ENCODE results near the gene TUBGCP4.

TUBGCP4 gene, protein sequence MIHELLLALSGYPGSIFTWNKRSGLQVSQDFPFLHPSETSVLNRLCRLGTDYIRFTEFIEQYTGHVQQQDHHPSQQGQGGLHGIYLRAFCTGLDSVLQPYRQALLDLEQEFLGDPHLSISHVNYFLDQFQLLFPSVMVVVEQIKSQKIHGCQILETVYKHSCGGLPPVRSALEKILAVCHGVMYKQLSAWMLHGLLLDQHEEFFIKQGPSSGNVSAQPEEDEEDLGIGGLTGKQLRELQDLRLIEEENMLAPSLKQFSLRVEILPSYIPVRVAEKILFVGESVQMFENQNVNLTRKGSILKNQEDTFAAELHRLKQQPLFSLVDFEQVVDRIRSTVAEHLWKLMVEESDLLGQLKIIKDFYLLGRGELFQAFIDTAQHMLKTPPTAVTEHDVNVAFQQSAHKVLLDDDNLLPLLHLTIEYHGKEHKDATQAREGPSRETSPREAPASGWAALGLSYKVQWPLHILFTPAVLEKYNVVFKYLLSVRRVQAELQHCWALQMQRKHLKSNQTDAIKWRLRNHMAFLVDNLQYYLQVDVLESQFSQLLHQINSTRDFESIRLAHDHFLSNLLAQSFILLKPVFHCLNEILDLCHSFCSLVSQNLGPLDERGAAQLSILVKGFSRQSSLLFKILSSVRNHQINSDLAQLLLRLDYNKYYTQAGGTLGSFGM

DNA sequence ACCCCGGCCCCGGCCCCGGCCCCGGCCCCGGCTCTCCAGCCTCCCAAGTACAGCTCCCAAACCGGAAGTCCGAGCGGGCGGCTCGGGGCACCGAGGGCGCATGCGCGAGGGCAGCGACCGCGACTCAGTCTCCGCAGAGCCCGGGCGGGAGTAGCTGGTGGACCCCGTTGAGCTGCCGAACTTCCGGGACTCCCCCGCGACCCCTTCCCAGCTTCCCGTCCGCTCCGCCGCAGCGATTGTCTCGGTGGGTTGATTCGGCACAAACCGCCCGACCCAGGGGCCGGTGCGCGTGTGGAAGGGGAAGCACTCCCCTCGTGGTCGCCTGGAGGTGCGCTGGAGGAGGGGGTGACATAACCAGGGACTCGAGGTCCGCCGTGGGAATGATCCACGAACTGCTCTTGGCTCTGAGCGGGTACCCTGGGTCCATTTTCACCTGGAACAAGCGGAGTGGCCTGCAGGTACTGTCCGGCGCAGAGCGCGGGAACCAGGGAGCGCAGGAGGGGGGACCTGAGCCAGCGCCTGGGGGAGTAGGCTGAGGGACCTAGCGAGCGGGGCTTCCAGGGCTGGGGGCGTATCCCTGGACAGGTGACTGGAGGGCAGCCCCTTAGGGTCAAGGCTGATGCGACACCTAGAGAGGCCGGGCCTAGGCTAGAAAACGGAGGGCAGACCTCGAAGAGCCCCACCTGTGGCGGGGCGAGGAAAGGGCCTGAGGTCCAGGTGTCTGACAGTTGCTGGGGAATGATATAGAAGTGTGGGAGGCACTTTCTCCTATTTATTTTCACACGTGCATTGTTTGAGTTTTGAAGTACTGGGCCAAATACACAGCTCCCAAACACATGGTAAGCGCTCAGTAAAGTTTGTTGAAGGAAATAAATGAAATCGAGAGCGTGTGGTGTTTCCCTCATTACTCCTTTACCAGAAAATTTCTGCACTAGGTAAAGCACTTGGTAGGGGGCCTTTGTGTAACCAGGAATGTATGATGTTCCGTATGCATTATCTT is at the start of gene TUBGCP4, which contains the start of gene ZSCAN29:
Gene TUBGCP4, plus strand, starts transcription at position 127 of the 1,000 bp plus-strand sequence. Its CDS starts 254 bp downstream, at position 381.
Gene ZSCAN29, minus strand, starts transcription at position 69 of the 1,000 bp plus-strand sequence. CDS start 1,130 bp downstream, outside the sequence.
- H3K9ac ChIP-seq (ENCODE audit: low read depth, low read length) = peak within 1 kb of the TSS; percentile 94
- H3K4me3 ChIP-seq (ENCODE audit: low read depth, low read length) = peak within 1 kb of the TSS; percentile 99
- no peaks in the 10 kb centered on the region for H3K9me3 ChIP-seq (ENCODE audit: control insufficient read depth, insufficient read depth, low read length)
- peaks cover 6% of the 10 kb centered on the region for H3K36me3 ChIP-seq (ENCODE audit: control insufficient read depth, insufficient read depth, low read length)
- no peaks in the 10 kb centered on the region for H3K27me3 ChIP-seq (ENCODE audit: control insufficient read depth, insufficient read depth, low read length)
- peaks cover 4% of the 10 kb centered on the region for H3K4me1 ChIP-seq (ENCODE audit: control insufficient read depth, insufficient read depth, low read length)

DNA sequence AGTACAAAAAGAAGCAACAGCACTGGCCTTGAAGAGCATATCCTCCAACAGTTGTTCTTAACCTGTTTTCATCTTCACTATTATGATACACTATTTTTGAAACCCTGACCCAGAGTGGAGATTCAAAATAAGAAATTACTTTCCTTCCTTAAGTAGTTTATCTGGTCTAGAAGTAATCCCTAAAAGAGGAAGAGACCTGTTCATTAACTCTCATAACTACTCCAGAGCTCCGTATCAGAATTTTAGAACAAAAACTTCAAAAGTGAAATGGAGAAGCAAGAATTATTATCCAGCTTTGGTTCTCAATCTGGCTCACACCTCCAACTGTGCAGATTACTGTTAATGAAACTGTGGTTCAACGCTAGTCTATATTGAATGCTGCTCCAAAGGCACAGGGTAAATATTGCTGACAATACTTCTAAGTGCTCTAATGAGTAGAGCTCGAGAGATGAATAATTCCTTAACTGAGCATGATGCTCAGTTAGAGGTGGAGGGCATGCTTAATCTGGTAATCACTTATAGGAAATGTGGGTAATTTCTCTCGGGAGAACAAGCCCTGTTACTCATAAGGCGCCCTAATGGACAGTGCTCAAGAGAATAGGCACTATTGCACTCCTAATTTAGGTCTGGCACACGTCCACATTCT is 45.7 kb upstream of the TUBGCP4 start:
- no peak overlapping the region for H3K9ac ChIP-seq (ENCODE audit: low read depth, low read length)
- H3K9me3 ChIP-seq (ENCODE audit: control insufficient read depth, insufficient read depth, low read length) = no peaks in the 10 kb centered on the region
- H3K27me3 ChIP-seq (ENCODE audit: control insufficient read depth, insufficient read depth, low read length) = peaks cover 4% of the 10 kb centered on the region
- no peaks in the 10 kb centered on the region for H3K4me1 ChIP-seq (ENCODE audit: control insufficient read depth, insufficient read depth, low read length)
- H3K4me3 ChIP-seq (ENCODE audit: low read depth, low read length) = no peak overlapping the region
- H3K36me3 ChIP-seq (ENCODE audit: control insufficient read depth, insufficient read depth, low read length) = no peaks in the 10 kb centered on the region

DNA sequence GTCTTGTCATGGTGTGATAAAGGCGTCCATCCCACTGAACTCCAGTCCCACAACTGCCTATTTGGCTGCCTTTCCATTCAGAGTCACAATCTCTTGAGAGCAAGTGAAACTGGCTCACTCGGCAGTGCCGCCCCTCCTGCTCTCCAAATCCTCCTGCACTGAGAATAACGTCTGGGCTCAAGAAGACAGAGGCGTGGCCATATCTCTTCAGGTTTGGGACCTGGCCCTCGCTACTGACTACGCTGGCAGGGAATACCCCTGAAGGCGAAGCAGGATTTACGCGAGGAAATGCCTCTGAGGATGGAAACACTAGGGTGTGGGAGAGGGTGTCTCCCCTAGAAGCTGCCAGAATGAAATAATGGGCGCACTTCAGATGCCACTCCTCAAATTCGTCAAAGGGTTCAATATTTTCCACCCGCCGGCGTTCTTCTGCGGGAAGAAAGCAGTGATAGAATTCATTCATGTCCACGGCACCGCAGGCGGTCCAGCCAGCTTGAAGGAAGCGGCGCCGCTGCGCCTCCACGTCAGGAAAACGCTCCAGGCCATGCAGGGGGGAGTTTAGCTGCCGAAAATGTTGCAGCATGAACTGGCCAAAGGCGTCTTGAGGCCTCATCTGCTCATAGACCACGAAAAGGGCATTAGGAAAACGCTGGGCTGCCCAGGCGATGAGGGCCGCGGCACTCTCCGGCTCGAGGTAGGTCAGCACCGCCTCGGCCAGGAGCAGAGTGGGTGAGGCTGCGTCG is 41.5 kb upstream of the TUBGCP4 start:
- Histone ChIP-seq H3K9ac (ENCODE audit: low read depth, low read length) (peak overlapping the region; percentile 95), H3K27me3 (ENCODE audit: control insufficient read depth, insufficient read depth, low read length) (peaks cover 4% of the 10 kb centered on the region), H3K9me3 (ENCODE audit: control insufficient read depth, insufficient read depth, low read length) (no peaks in the 10 kb centered on the region), H3K4me1 (ENCODE audit: control insufficient read depth, insufficient read depth, low read length) (peaks cover 3% of the 10 kb centered on the region), H3K4me3 (ENCODE audit: low read depth, low read length) (peak overlapping the region; percentile 88), H3K36me3 (ENCODE audit: control insufficient read depth, insufficient read depth, low read length) (no peaks in the 10 kb centered on the region)

DNA sequence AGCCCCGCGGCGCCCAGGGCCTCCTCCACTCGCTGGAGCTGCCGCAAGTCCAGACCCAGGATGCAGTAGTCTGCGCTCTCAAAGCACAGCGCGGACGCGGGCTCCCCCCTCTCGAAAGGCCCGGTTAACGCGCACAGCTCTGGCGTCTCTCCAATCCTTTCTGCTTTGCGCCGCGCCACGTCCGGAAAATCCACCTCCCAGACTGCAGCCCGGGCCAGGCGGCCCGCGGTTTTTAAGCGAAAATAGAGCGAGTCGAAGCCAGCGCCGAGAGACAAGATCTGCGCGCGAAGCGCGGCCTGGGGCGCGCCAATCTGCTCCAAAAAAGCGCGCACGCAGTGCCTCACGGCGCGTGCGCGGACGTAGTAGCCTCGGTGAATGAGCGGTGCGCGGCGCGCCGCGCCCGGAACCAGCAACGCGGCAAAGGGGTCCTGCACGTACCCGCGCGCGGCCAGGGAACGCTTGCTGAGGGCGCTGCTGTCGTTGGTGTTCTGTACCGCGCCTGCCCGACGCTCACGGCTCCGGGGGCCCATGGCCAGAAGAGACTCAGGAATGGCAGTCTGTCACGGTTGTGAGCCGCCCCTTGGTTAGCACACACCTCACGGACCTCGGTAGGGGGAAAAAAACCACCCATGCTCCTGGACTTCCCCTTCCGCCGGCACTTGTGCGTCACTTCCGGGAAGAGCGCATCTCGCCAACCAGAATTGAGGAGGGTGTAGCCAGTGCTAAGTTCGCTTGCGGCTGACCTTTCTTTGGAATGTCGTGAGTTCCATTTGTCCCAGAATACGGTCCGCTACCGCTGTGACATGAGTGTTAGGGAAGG is 40.7 kb upstream of the TUBGCP4 start, which contains the start of gene LCMT2:
Gene LCMT2, minus strand, starts transcription at position 614 of the 820 bp plus-strand sequence. Its CDS starts 84 bp downstream, at position 530.
- H3K4me3 ChIP-seq (ENCODE audit: low read depth, low read length) = peak within 1 kb of the TSS; percentile 88
- H3K4me1 ChIP-seq (ENCODE audit: control insufficient read depth, insufficient read depth, low read length) = peaks cover 3% of the 10 kb centered on the region
- H3K9me3 ChIP-seq (ENCODE audit: control insufficient read depth, insufficient read depth, low read length) = no peaks in the 10 kb centered on the region
- peaks cover 4% of the 10 kb centered on the region for H3K27me3 ChIP-seq (ENCODE audit: control insufficient read depth, insufficient read depth, low read length)
- H3K9ac ChIP-seq (ENCODE audit: low read depth, low read length) = peak within 1 kb of the TSS; percentile 95
- no peaks in the 10 kb centered on the region for H3K36me3 ChIP-seq (ENCODE audit: control insufficient read depth, insufficient read depth, low read length)

DNA sequence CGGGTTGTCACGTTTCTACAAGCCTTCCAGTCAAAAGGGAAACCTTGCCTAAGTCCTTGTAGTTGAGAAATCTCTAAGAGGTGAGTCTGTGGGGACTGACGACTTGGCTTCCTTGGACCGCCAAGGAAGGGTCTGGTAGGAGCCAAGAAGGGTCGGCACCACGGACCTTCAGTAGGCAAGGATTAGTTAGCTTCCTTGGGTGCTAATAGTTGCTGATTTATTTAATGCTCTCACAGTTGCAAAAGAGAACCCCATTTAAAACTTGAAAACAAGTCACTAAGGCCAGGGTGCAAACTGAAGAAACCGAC is 40.2 kb upstream of the TUBGCP4 start:
- Histone ChIP-seq H3K4me3 (ENCODE audit: low read depth, low read length) (peak overlapping the region; percentile 88), H3K27me3 (ENCODE audit: control insufficient read depth, insufficient read depth, low read length) (peaks cover under 1% of the 10 kb centered on the region), H3K4me1 (ENCODE audit: control insufficient read depth, insufficient read depth, low read length) (peaks cover 3% of the 10 kb centered on the region), H3K9me3 (ENCODE audit: control insufficient read depth, insufficient read depth, low read length) (no peaks in the 10 kb centered on the region), H3K9ac (ENCODE audit: low read depth, low read length) (peak overlapping the region; percentile 95), H3K36me3 (ENCODE audit: control insufficient read depth, insufficient read depth, low read length) (no peaks in the 10 kb centered on the region)

DNA sequence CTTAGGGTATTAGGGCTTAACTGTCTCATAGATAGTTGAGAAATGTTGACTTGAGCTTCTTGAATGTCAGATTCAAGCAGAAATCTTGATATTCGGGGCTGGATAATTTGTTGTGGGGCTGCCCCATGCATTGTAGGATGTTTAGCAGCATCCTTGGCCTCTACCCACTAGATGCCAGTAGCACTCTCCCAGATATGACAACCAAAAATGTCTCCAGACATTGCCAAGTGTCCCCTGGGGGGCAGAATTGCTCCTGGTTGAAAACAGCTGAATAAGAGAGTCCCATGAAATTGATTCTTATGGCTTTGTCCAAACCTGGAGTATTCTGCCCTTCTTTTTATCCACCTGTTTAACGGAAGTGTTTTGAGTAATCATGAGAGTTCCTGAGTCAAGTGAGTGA is 24.6 kb upstream of the TUBGCP4 start:
- no peak overlapping the region for H3K4me3 ChIP-seq (ENCODE audit: low read depth, low read length)
- no peaks in the 10 kb centered on the region for H3K9me3 ChIP-seq (ENCODE audit: control insufficient read depth, insufficient read depth, low read length)
- H3K27me3 ChIP-seq (ENCODE audit: control insufficient read depth, insufficient read depth, low read length) = no peaks in the 10 kb centered on the region
- no peak overlapping the region for H3K9ac ChIP-seq (ENCODE audit: low read depth, low read length)
- H3K4me1 ChIP-seq (ENCODE audit: control insufficient read depth, insufficient read depth, low read length) = no peaks in the 10 kb centered on the region
- H3K36me3 ChIP-seq (ENCODE audit: control insufficient read depth, insufficient read depth, low read length) = no peaks in the 10 kb centered on the region

DNA sequence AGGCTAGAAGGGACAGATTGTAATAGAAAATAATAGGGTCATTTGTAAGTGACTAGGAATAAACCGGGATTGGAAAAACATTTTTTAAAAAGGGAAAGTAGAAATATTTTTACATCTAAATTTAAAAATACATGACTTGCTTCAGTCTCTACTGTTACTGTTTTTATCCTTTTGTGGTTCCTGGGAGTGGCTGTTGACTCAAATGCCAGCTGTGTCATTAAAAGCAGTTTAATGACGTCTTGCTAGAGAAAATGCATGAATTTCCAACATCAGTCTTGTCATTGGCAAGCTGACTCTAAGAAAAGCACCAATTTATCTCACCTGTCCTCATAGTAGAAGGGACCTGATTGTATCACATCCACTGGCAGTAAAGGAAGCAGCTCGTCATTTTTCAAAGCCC is 23.8 kb upstream of the TUBGCP4 start:
- H3K9ac ChIP-seq (ENCODE audit: low read depth, low read length) = no peak overlapping the region
- H3K4me3 ChIP-seq (ENCODE audit: low read depth, low read length) = no peak overlapping the region
- H3K4me1 ChIP-seq (ENCODE audit: control insufficient read depth, insufficient read depth, low read length) = no peaks in the 10 kb centered on the region
- no peaks in the 10 kb centered on the region for H3K27me3 ChIP-seq (ENCODE audit: control insufficient read depth, insufficient read depth, low read length)
- H3K36me3 ChIP-seq (ENCODE audit: control insufficient read depth, insufficient read depth, low read length) = no peaks in the 10 kb centered on the region
- no peaks in the 10 kb centered on the region for H3K9me3 ChIP-seq (ENCODE audit: control insufficient read depth, insufficient read depth, low read length)

DNA sequence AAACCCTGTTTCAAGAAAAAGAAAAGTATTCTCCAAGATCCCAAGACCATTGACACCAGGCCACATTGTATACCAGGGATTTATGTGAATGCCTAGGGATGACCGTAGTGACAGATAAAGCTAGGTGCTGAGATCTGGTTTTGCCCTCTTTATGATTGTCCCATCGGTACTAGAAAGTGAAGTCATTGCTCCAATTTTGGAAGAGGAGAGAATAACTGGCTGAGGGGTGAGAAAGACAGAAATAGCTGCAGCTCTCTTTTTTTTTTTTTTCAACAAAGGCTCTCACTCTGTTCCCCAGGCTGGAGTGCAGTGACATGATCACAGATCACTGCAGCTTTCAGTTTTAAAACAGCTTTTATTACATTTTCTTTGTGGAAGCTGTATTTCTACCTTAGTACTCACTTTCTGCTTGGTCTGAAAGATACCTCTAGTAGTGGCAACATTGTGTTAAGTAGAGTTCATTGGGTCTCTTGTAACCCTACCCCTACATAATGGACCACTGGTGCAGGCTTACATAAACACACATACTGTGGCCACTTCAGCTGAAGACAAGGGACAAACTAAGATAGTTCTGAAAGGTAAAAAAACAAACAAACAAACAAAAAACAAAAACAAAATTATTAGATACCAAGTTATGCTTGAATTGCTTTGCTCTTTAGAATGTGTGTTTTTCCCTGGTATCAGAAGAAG is 18.1 kb upstream of the TUBGCP4 start:
- Histone ChIP-seq H3K27me3 (ENCODE audit: control insufficient read depth, insufficient read depth, low read length) (no peaks in the 10 kb centered on the region), H3K36me3 (ENCODE audit: control insufficient read depth, insufficient read depth, low read length) (no peaks in the 10 kb centered on the region), H3K9me3 (ENCODE audit: control insufficient read depth, insufficient read depth, low read length) (no peaks in the 10 kb centered on the region), H3K9ac (ENCODE audit: low read depth, low read length) (no peak overlapping the region), H3K4me1 (ENCODE audit: control insufficient read depth, insufficient read depth, low read length) (no peaks in the 10 kb centered on the region), H3K4me3 (ENCODE audit: low read depth, low read length) (no peak overlapping the region)

DNA sequence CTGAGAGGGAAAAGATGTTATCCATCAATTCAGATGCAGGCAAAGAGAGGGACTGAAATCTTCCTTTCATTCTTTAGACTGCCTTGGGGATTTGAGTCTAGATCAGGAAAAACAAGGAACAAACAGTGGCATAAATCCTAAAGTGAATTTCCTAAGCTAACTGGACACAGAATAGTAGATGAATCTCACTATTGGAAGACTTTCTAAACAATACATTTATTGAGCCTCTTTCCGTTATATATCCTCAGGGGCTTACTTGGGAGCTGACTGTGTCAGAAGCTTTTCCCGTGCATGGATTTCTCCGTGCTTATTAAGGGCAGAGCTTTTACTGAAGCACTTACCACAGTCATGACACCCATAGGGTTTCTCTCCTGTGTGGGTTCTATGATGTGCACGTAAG is 10.1 kb upstream of the TUBGCP4 start:
- no peak overlapping the region for H3K4me3 ChIP-seq (ENCODE audit: low read depth, low read length)
- H3K4me1 ChIP-seq (ENCODE audit: control insufficient read depth, insufficient read depth, low read length) = no peaks in the 10 kb centered on the region
- H3K9ac ChIP-seq (ENCODE audit: low read depth, low read length) = no peak overlapping the region
- no peaks in the 10 kb centered on the region for H3K27me3 ChIP-seq (ENCODE audit: control insufficient read depth, insufficient read depth, low read length)
- H3K36me3 ChIP-seq (ENCODE audit: control insufficient read depth, insufficient read depth, low read length) = peaks cover 24% of the 10 kb centered on the region
- H3K9me3 ChIP-seq (ENCODE audit: control insufficient read depth, insufficient read depth, low read length) = peaks cover 9% of the 10 kb centered on the region
